Esophagus squamous epithelium (tissue), 4 donors: ENCODE measurements around the gene HEXA.

Source experiments
- CTCF ChIP-seq, 6 experiments: fragments of 450-650 bp in 4 of 6; fragments of 200-600 bp in 2 of 6; sonication (generic) in 2 of 6; IDR thresholded peaks; one replicate each; pipeline ENCODE4 v1.5.1; 2016 to 2019; ENCODE audit warnings: antibody characterized with exemption in 6 of 6, mild to moderate bottlenecking in 4 of 6, moderate library complexity in 4 of 6
- POLR2A ChIP-seq, 4 donors: fragments of 450-650 bp; IDR thresholded peaks; one replicate each; pipeline ENCODE4 v1.6.1; 2017; ENCODE audit warnings: antibody characterized with exemption in 4 of 4, mild to moderate bottlenecking in 4 of 4, moderate library complexity in 3 of 4

- TF ChIP-seq CTCF (IDR thresholded peaks at IDR 0.05) (no peak), POLR2A (IDR thresholded peaks at IDR 0.05) (no peak)
Measured at GRCh38 chr15:72368899-72369298, 6.9 kb downstream of the HEXA start.
